Measurements from ENCODE around the gene DNMT3L.
"Not testable (repeated sequence)": the region's sequence is repeated elsewhere in the genome, so short reads cannot be mapped to it uniquely, and the experiment has no call there.

The DNMT3L gene

GRCh38 chr21:44249204-44250037, 12.3 kb downstream of the DNMT3L start:
- not testable (repeated sequence) for DNase-seq (ENCODE audit: low read depth)

- not testable (repeated sequence) for DNase-seq (ENCODE audit: low read depth)
Measured at GRCh38 chr21:44247904-44248303, 13.8 kb downstream of the DNMT3L start.

GRCh38 chr21:44243980-44244379, 17.7 kb downstream of the DNMT3L start:
- DNase-seq (ENCODE audit: low read depth): not testable (repeated sequence)

GRCh38 chr21:44241281-44241680, 20.4 kb downstream of the DNMT3L start:
- not testable (repeated sequence) for DNase-seq (ENCODE audit: low read depth)

- DNase-seq (ENCODE audit: low read depth): not testable (repeated sequence)
Measured at GRCh38 chr21:44240842-44241241, 20.9 kb downstream of the DNMT3L start, which contains the start of gene ICOSLG. ICOSLG (minus strand) TSS chr21:44240943; CDS start chr21:44240817, 126 bp downstream.

GRCh38 chr21:44240353-44240752, 21.3 kb downstream of the DNMT3L start:
- not testable (repeated sequence) for DNase-seq (ENCODE audit: low read depth)

- not testable (repeated sequence) for DNase-seq (ENCODE audit: low read depth)
Measured at GRCh38 chr21:44229561-44229960, 32.1 kb downstream of the DNMT3L start.

- DNase-seq (ENCODE audit: low read depth): not testable (repeated sequence)
Measured at GRCh38 chr21:44228109-44228508, 33.6 kb downstream of the DNMT3L start.

GRCh38 chr21:44227614-44228013, 34.1 kb downstream of the DNMT3L start:
- not testable (repeated sequence) for DNase-seq (ENCODE audit: low read depth)

GRCh38 chr21:44225605-44226004, 36.1 kb downstream of the DNMT3L start:
- DNase-seq (ENCODE audit: low read depth): not testable (repeated sequence)

GRCh38 chr21:44223334-44223733, 38.4 kb downstream of the DNMT3L start:
- DNase-seq (ENCODE audit: low read depth): not testable (repeated sequence)

- not testable (repeated sequence) for DNase-seq (ENCODE audit: low read depth)
Measured at GRCh38 chr21:44220674-44221073, 41.0 kb downstream of the DNMT3L start.

- not testable (repeated sequence) for DNase-seq (ENCODE audit: low read depth)
Measured at GRCh38 chr21:44218461-44218860, 43.2 kb downstream of the DNMT3L start.

- DNase-seq (ENCODE audit: low read depth): not testable (repeated sequence)
Measured at GRCh38 chr21:44211978-44212377, 49.7 kb downstream of the DNMT3L start.

GRCh38 chr21:44211574-44211973, 50.1 kb downstream of the DNMT3L start:
- DNase-seq (ENCODE audit: low read depth): not testable (repeated sequence)

GRCh38 chr21:44207860-44208646, 53.6 kb downstream of the DNMT3L start:
- DNase-seq (ENCODE audit: low read depth): not testable (repeated sequence)

- not testable (repeated sequence) for DNase-seq (ENCODE audit: low read depth)
Measured at GRCh38 chr21:44206698-44207676, 54.7 kb downstream of the DNMT3L start.

- DNase-seq (ENCODE audit: low read depth): not testable (repeated sequence)
Measured at GRCh38 chr21:44206187-44206586, 55.5 kb downstream of the DNMT3L start.

- DNase-seq (ENCODE audit: low read depth): not testable (repeated sequence)
Measured at GRCh38 chr21:44202590-44203299, 59.0 kb downstream of the DNMT3L start.

GRCh38 chr21:44199997-44200396, 61.7 kb downstream of the DNMT3L start:
- not testable (repeated sequence) for DNase-seq (ENCODE audit: low read depth)

GRCh38 chr21:44199448-44199847, 62.2 kb downstream of the DNMT3L start:
- DNase-seq (ENCODE audit: low read depth): no peak
